G401.6 (cell line): ENCODE measurements around the gene ADAMTSL1.

Source experiments
- FAIRE-seq: peaks from 2 replicates; lab custom pipeline; 2012; peaks lifted over from hg19 to GRCh38; lab: Jason Lieb, UNC

ADAMTSL1 gene

GRCh38 chr9:18564018-18564880, 90.3 kb downstream of the ADAMTSL1 start:
- no peak for FAIRE-seq

- no peak for FAIRE-seq
These were observed 92.2 kb downstream of the ADAMTSL1 start for GRCh38 chr9:18566121-18566520.

GRCh38 chr9:18568973-18569372, 95.0 kb downstream of the ADAMTSL1 start:
- FAIRE-seq: no peak

GRCh38 chr9:18569941-18570630, 96.1 kb downstream of the ADAMTSL1 start:
- no peak for FAIRE-seq

- no peak for FAIRE-seq
These were observed 99.1 kb downstream of the ADAMTSL1 start for GRCh38 chr9:18573021-18573556.

- no peak for FAIRE-seq
These were observed 101.7 kb downstream of the ADAMTSL1 start for GRCh38 chr9:18575686-18576085.

- FAIRE-seq: no peak
These were observed 105.6 kb downstream of the ADAMTSL1 start for GRCh38 chr9:18579536-18579935.

- FAIRE-seq: no peak
These were observed 106.2 kb downstream of the ADAMTSL1 start for GRCh38 chr9:18580151-18580550.

GRCh38 chr9:18585996-18586395, 112.0 kb downstream of the ADAMTSL1 start:
- no peak for FAIRE-seq

- FAIRE-seq: no peak
These were observed 114.0 kb downstream of the ADAMTSL1 start for GRCh38 chr9:18588002-18588401.

GRCh38 chr9:18591261-18591660, 117.3 kb downstream of the ADAMTSL1 start:
- no peak for FAIRE-seq

- FAIRE-seq: no peak
These were observed 120.9 kb downstream of the ADAMTSL1 start for GRCh38 chr9:18594837-18595236.

- no peak for FAIRE-seq
These were observed 121.6 kb downstream of the ADAMTSL1 start for GRCh38 chr9:18595597-18595996.

GRCh38 chr9:18596920-18597319, 123.0 kb downstream of the ADAMTSL1 start:
- no peak for FAIRE-seq

GRCh38 chr9:18598969-18599368, 125.0 kb downstream of the ADAMTSL1 start:
- no peak for FAIRE-seq

GRCh38 chr9:18601026-18601425, 127.1 kb downstream of the ADAMTSL1 start:
- no peak for FAIRE-seq

- FAIRE-seq: no peak
These were observed 128.0 kb downstream of the ADAMTSL1 start for GRCh38 chr9:18601956-18602355.

GRCh38 chr9:18604767-18605730, 131.1 kb downstream of the ADAMTSL1 start:
- no peak for FAIRE-seq

- no peak for FAIRE-seq
These were observed 131.8 kb downstream of the ADAMTSL1 start for GRCh38 chr9:18605766-18606180.

- no peak for FAIRE-seq
These were observed 132.3 kb downstream of the ADAMTSL1 start for GRCh38 chr9:18606281-18606680.

GRCh38 chr9:18606846-18607245, 132.9 kb downstream of the ADAMTSL1 start:
- no peak for FAIRE-seq

- no peak for FAIRE-seq
These were observed 134.4 kb downstream of the ADAMTSL1 start for GRCh38 chr9:18608371-18608770.
